Caco-2 (cell line): Measurements from ENCODE around the gene SPEG. TPM values are rescaled to one million over a fixed set of nuclear protein-coding genes. Genes with fewer than 3 reads are reported as not detected.
A peak's percentile ranks its signal among the peaks of the same experiment; 100 is the strongest.

Experiments
- BruUV-seq: library from RNA; stranded (reverse); fragments of 400-500 nt; replicated peaks from 2 replicates; lab custom pipeline; 2021; lab: Mats Ljungman, UMichigan
- CTCF ChIA-PET: fragments of 300-600 bp; sonication (Branson Sonifier 250); formaldehyde crosslinking; loops from one replicate; lab custom pipeline; 2022; ENCODE audit warnings: antibody characterized with exemption; lab: Charles Lee
- POLR2A ChIA-PET: fragments of 300-600 bp; sonication (Branson Sonifier 250); formaldehyde crosslinking; loops from one replicate; lab custom pipeline; 2022; ENCODE audit warnings: antibody characterized with exemption; lab: Charles Lee
- DNase-seq, 2 experiments: peaks; one replicate each; pipeline versions ENCODE4 v3.0.0 to v3.0.0-alpha.2; 2020 to 2022
- H3K27me3 ChIP-seq: replicated peaks from 2 replicates; pipeline ENCODE4 v1.6.0; 2011; ENCODE audit warnings: low read length; ENCODE audit not compliant: control insufficient read depth, insufficient read depth
- H3K36me3 ChIP-seq: 2 replicates; pipeline ENCODE4 v1.5.1; 2011; ENCODE audit warnings: low read length; ENCODE audit not compliant: control insufficient read depth, insufficient read depth
- H3K4me1 ChIP-seq: fragments of 250-450 bp; sonication (Bioruptor Pico); 2 replicates; pipeline ENCODE4 v1.5.1; 2020; ENCODE audit warnings: mild to moderate bottlenecking
- H3K4me3 ChIP-seq: 2 replicates; pipeline ENCODE4 v1.5.1; 2011; ENCODE audit warnings: low read depth, mild to moderate bottlenecking, control low read depth, low read length
- H3K9me3 ChIP-seq: fragments of 250-450 bp; sonication (Bioruptor Pico); 2 replicates; pipeline ENCODE4 v1.5.1; 2020; ENCODE audit warnings: mild to moderate bottlenecking, moderate library complexity
- H3K27ac Mint-ChIP-seq: one replicate; pipeline ENCODE4 v1.8.0; 2022; ENCODE audit warnings: mixed read lengths; ENCODE audit not compliant: unreplicated experiment
- H3K27me3 Mint-ChIP-seq: one replicate; pipeline ENCODE4 v1.8.0; 2022; ENCODE audit warnings: mixed read lengths; ENCODE audit not compliant: insufficient read depth, unreplicated experiment
- H3K36me3 Mint-ChIP-seq: one replicate; pipeline ENCODE4 v1.8.0; 2022; ENCODE audit warnings: mild to moderate bottlenecking, mixed read lengths; ENCODE audit not compliant: insufficient read depth, unreplicated experiment
- H3K4me1 Mint-ChIP-seq: one replicate; pipeline ENCODE4 v1.8.0; 2022; ENCODE audit warnings: low read depth, mixed read lengths; ENCODE audit not compliant: unreplicated experiment
- H3K4me3 Mint-ChIP-seq: one replicate; pipeline ENCODE4 v1.8.0; 2022; ENCODE audit warnings: mild to moderate bottlenecking, moderate library complexity, mixed read lengths; ENCODE audit not compliant: unreplicated experiment
- H3K9me3 Mint-ChIP-seq: one replicate; pipeline ENCODE4 v1.8.0; 2022; ENCODE audit warnings: mixed read lengths; ENCODE audit not compliant: unreplicated experiment
- intact Hi-C: fragments of 100-400 bp; cut with micrococcal nuclease; formaldehyde crosslinking; loops from one replicate; pipeline ENCODE4 v1.10.0; 2022; ENCODE audit not compliant: unreplicated experiment
- total RNA-seq: library from RNA; stranded (reverse); gene quantifications from 2 replicates; pipeline ENCODE4 v1.2.3, GENCODE V29; 2022
- TF ChIP-seq, protein P1 (sequence below), 2 experiments: fragments of 200-600 bp in 1 of 2; IDR thresholded peaks; 1 replicate in 1 of 2; 2 replicates in 1 of 2; pipeline versions ENCODE4 v1.5.1 to v1.8.0; 2011 to 2022; ENCODE audit warnings: antibody characterized with exemption in 1 of 2, control low read depth in 1 of 2, inconsistent platforms in 1 of 2, low read depth in 1 of 2, low read length in 1 of 2, mild to moderate bottlenecking in 1 of 2, moderate library complexity in 1 of 2; ENCODE audit not compliant: insufficient read depth in 1 of 2, severe bottlenecking in 1 of 2, unreplicated experiment in 1 of 2

Gene SPEG
- total RNA-seq, 1 experiment from 2014 or later = 18.6 TPM

DNA sequence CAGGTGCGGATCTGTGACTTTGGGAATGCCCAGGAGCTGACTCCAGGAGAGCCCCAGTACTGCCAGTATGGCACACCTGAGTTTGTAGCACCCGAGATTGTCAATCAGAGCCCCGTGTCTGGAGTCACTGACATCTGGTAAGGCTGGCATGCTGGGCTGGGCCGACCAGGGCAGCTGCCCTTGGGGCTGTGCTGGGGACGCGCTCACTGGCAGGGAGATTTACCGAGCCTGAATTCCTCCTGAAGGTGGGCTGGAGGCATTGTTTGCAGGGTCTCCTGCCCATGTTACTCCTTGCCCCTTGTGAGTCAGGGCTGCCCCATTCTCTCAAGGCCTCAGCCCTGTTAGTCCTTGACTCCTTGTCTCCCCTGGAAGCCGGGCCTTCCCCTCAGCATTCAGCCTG is 45.4 kb downstream of the SPEG start:
- H3K9me3 ChIP-seq = no peaks in the 10 kb centered on the region
- Mint-ChIP-seq H3K27ac (no peak overlapping the region), H3K27me3 (no peaks in the 10 kb centered on the region), H3K4me3 (no peak overlapping the region), H3K4me1 (no peaks in the 10 kb centered on the region), H3K9me3 (no peaks in the 10 kb centered on the region), H3K36me3 (no peaks in the 10 kb centered on the region)
- BruUV-seq = no TSS peak
- H3K36me3 ChIP-seq = no peaks in the 10 kb centered on the region
- intact Hi-C loops = no loop called here
- ChIA-PET CTCF (interaction anchor here (0.6 to 1.1 kb wide), 2 partner anchors 21 to 50 kb away, joined by 3 to 4 read pairs; no protein-coding TSS in a partner anchor), POLR2A (no interaction called here)
- H3K4me1 ChIP-seq = peaks cover 8% of the 10 kb centered on the region; the same call in 1 of the 2 replicates
- no peak overlapping the region for H3K4me3 ChIP-seq
- peaks cover 1% of the 10 kb centered on the region; the same call in 1 of the 2 replicates for H3K27me3 ChIP-seq
- no peak for DNase-seq
- TF ChIP-seq, protein P1, sequence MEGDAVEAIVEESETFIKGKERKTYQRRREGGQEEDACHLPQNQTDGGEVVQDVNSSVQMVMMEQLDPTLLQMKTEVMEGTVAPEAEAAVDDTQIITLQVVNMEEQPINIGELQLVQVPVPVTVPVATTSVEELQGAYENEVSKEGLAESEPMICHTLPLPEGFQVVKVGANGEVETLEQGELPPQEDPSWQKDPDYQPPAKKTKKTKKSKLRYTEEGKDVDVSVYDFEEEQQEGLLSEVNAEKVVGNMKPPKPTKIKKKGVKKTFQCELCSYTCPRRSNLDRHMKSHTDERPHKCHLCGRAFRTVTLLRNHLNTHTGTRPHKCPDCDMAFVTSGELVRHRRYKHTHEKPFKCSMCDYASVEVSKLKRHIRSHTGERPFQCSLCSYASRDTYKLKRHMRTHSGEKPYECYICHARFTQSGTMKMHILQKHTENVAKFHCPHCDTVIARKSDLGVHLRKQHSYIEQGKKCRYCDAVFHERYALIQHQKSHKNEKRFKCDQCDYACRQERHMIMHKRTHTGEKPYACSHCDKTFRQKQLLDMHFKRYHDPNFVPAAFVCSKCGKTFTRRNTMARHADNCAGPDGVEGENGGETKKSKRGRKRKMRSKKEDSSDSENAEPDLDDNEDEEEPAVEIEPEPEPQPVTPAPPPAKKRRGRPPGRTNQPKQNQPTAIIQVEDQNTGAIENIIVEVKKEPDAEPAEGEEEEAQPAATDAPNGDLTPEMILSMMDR (IDR thresholded peaks at IDR 0.05; ENCODE audit: insufficient read depth in 1 of 2, low read depth in 1 of 2, low read length in 1 of 2, severe bottlenecking in 1 of 2, unreplicated experiment in 1 of 2) = no peak

GRCh38 chr2:219482674-219483405 is 48.2 kb downstream of the SPEG start:
- H3K4me1 Mint-ChIP-seq = no peaks in the 10 kb centered on the region
- no peak overlapping the region for H3K4me3 Mint-ChIP-seq
- H3K36me3 Mint-ChIP-seq = no peaks in the 10 kb centered on the region
- intact Hi-C loops = no loop called here
- H3K27me3 Mint-ChIP-seq = peaks cover 7% of the 10 kb centered on the region
- no TSS peak for BruUV-seq
- no peaks in the 10 kb centered on the region for H3K9me3 Mint-ChIP-seq
- DNase-seq = no peak
- ChIA-PET POLR2A (no interaction called here), CTCF (interaction anchor here (0.7 to 2.9 kb wide), 3 partner anchors 13 to 47 kb away, joined by 3 to 15 read pairs (median 3); a partner anchor contains a TSS)
- no peak overlapping the region for H3K27ac Mint-ChIP-seq
- peaks cover 3% of the 10 kb centered on the region for H3K27me3 ChIP-seq
- peaks cover 11% of the 10 kb centered on the region; the same call in 1 of the 2 replicates for H3K4me1 ChIP-seq
- TF ChIP-seq, protein P1 (IDR thresholded peaks at IDR 0.05; ENCODE audit: insufficient read depth in 1 of 2, low read depth in 1 of 2, low read length in 1 of 2, severe bottlenecking in 1 of 2, unreplicated experiment in 1 of 2) = no peak
- H3K4me3 ChIP-seq = no peak overlapping the region
- H3K9me3 ChIP-seq = no peaks in the 10 kb centered on the region
- H3K36me3 ChIP-seq = no peaks in the 10 kb centered on the region

GRCh38 chr2:219483451-219484342 is 49.1 kb downstream of the SPEG start:
- Mint-ChIP-seq H3K4me3 (peak overlapping the region; percentile 49), H3K4me1 (no peaks in the 10 kb centered on the region)
- no TSS peak for BruUV-seq

More at GRCh38 chr2:219483451-219484342, 49.1 kb downstream of the SPEG start:
- no peak overlapping the region for H3K27ac Mint-ChIP-seq
- H3K9me3 Mint-ChIP-seq = no peaks in the 10 kb centered on the region
- CTCF ChIA-PET = interaction anchor here (0.5 to 3.4 kb wide), 5 partner anchors 12 to 247 kb away, joined by 3 to 27 read pairs (median 6); a partner anchor contains a TSS
- no peak for DNase-seq
- Histone ChIP-seq H3K36me3 (no peaks in the 10 kb centered on the region), H3K4me3 (no peak overlapping the region; the same call in 1 of the 2 replicates), H3K27me3 (peaks cover 3% of the 10 kb centered on the region), H3K9me3 (no peaks in the 10 kb centered on the region), H3K4me1 (peaks cover 11% of the 10 kb centered on the region; the same call in 1 of the 2 replicates)
- intact Hi-C loops = no loop called here
- TF ChIP-seq, protein P1 (IDR thresholded peaks at IDR 0.05; ENCODE audit: insufficient read depth in 1 of 2, low read depth in 1 of 2, low read length in 1 of 2, severe bottlenecking in 1 of 2, unreplicated experiment in 1 of 2) = no peak
- H3K36me3 Mint-ChIP-seq = no peaks in the 10 kb centered on the region
- H3K27me3 Mint-ChIP-seq = peaks cover 8% of the 10 kb centered on the region
- POLR2A ChIA-PET = interaction anchor here (1.0 kb wide), 1 partner anchor 15 kb away, joined by 3 read pairs; the partner anchor contains the start of gene GMPPA
